ENCODE data around the gene COL8A1. TPM values are rescaled to one million over a fixed set of nuclear protein-coding genes. Genes with fewer than 3 reads are reported as not detected.

Gene COL8A1
- total RNA-seq, 4 donors from 2014 or later: 31.5 to 139 (median 71.4) TPM

- no peak for DNase-seq (ENCODE audit: extremely low spot score)
- Histone ChIP-seq H3K27ac (replicated peaks in 1 of 4) (no peak overlapping the region), H3K4me1 (no peaks in the 10 kb centered on the region), H3K9me3 (no peaks in the 10 kb centered on the region), H3K27me3 (no peaks in the 10 kb centered on the region), H3K36me3 (no peaks in the 10 kb centered on the region), H3K4me3 (no peak overlapping the region)
- WGBS: 84% methylated on average over 3 of the region's 3 CpGs
- TF ChIP-seq EP300 (IDR thresholded peaks at IDR 0.05): no peak
- TF ChIP-seq CTCF (IDR thresholded peaks at IDR 0.05): no peak
- no peak for TF ChIP-seq POLR2A (IDR thresholded peaks at IDR 0.05; ENCODE audit: low read depth)
- TF ChIP-seq POLR2AphosphoS5 (IDR thresholded peaks at IDR 0.05): no peak
- intact Hi-C loops (cut with DNase I): no loop called here
Measured at GRCh38 chr3:99781761-99782160, 143.4 kb downstream of the COL8A1 start.

- Histone ChIP-seq H3K4me3 (no peak overlapping the region), H3K27ac (replicated peaks in 1 of 4) (no peak overlapping the region), H3K9me3 (no peaks in the 10 kb centered on the region), H3K36me3 (no peaks in the 10 kb centered on the region), H3K4me1 (peaks cover 0 to 9% (median 3%) of the 10 kb centered on the region in 4 donors), H3K27me3 (no peaks in the 10 kb centered on the region)
- intact Hi-C loops (cut with DNase I): no loop called here
- TF ChIP-seq POLR2A (IDR thresholded peaks at IDR 0.05; ENCODE audit: low read depth) (no peak), POLR2AphosphoS5 (IDR thresholded peaks at IDR 0.05) (no peak), CTCF (IDR thresholded peaks at IDR 0.05) (no peak), EP300 (IDR thresholded peaks at IDR 0.05) (no peak)
- no peak for DNase-seq (ENCODE audit: extremely low spot score)
- WGBS: 60% methylated on average over 5 of the region's 5 CpGs
Measured at GRCh38 chr3:99783011-99783573, 144.7 kb downstream of the COL8A1 start.

GRCh38 chr3:99789011-99789721 is 150.8 kb downstream of the COL8A1 start:
- intact Hi-C loops (cut with DNase I): no loop called here

GRCh38 chr3:99794485-99794884 is 156.1 kb downstream of the COL8A1 start:
- H3K27me3 ChIP-seq: no peaks in the 10 kb centered on the region
- no peaks in the 10 kb centered on the region for H3K9me3 ChIP-seq
- intact Hi-C loops (cut with DNase I): no loop called here
- H3K4me1 ChIP-seq: peaks cover 0 to under 1% (median 0%) of the 10 kb centered on the region in 4 donors
- WGBS: 96% methylated on average over 6 of the region's 8 CpGs
- H3K36me3 ChIP-seq: peaks cover 0 to 11% (median 0%) of the 10 kb centered on the region in 4 donors
- DNase-seq (ENCODE audit: extremely low spot score): no peak
- TF ChIP-seq CTCF (IDR thresholded peaks at IDR 0.05) (no peak), POLR2AphosphoS5 (IDR thresholded peaks at IDR 0.05) (no peak), POLR2A (IDR thresholded peaks at IDR 0.05; ENCODE audit: low read depth) (no peak)
- H3K4me3 ChIP-seq: no peak overlapping the region
- no peak overlapping the region for H3K27ac ChIP-seq (replicated peaks in 1 of 4)

More at GRCh38 chr3:99789011-99789721, 150.8 kb downstream of the COL8A1 start:
- TF ChIP-seq POLR2A (IDR thresholded peaks at IDR 0.05; ENCODE audit: low read depth) (no peak), CTCF (IDR thresholded peaks at IDR 0.05) (peak; percentile 52 to 69 (median 61)), POLR2AphosphoS5 (IDR thresholded peaks at IDR 0.05) (no peak), EP300 (IDR thresholded peaks at IDR 0.05) (no peak)
- Histone ChIP-seq H3K4me3 (no peak overlapping the region), H3K4me1 (peaks cover 0 to 18% (median 9%) of the 10 kb centered on the region in 4 donors), H3K27me3 (no peaks in the 10 kb centered on the region), H3K9me3 (no peaks in the 10 kb centered on the region), H3K36me3 (peaks cover 0 to 1% (median 0%) of the 10 kb centered on the region in 4 donors), H3K27ac (replicated peaks in 1 of 4) (no peak overlapping the region)
- no peak for DNase-seq (ENCODE audit: extremely low spot score)
- 30% methylated on average over 3 of the region's 3 CpGs for WGBS

Measured in esophagus muscularis mucosa (tissue), 4 donors.